Measurements from ENCODE around the gene BUB3. TPM values are rescaled to one million over a fixed set of nuclear protein-coding genes. Genes with fewer than 3 reads are reported as not detected.
A peak's percentile ranks its signal among the peaks of the same experiment; 100 is the strongest.

The BUB3 gene
- total and polyA plus RNA-seq, 3 donors from 2014 or later, result 78.7 to 148 (median 96.0) TPM

- H3K4me3 ChIP-seq, result no peak overlapping the region
- no peaks in the 10 kb centered on the region for H3K36me3 ChIP-seq (ENCODE audit: low read depth, missing control alignments)
- TF ChIP-seq CTCF (IDR thresholded peaks at IDR 0.05), result no peak
- no peak for TF ChIP-seq POLR2A (IDR thresholded peaks at IDR 0.05)
- no peaks in the 10 kb centered on the region for H3K9me3 ChIP-seq
- 73% methylated on average over 5 of the region's 5 CpGs for WGBS, 2 donors
- no peak overlapping the region for H3K27ac ChIP-seq
- H3K4me1 ChIP-seq, result no peaks in the 10 kb centered on the region
- DNase-seq, result no peak
- intact Hi-C loops (cut with DNase I; ENCODE audit: low total_unique reads), result no loop called here
- no peaks in the 10 kb centered on the region for H3K27me3 ChIP-seq
Observed at GRCh38 chr10:123126246-123126645, 28.0 kb upstream of the BUB3 start.

- peaks cover 4% of the 10 kb centered on the region for H3K27me3 ChIP-seq
- no peaks in the 10 kb centered on the region for H3K9me3 ChIP-seq
Observed at GRCh38 chr10:123129618-123130271, 24.5 kb upstream of the BUB3 start.

GRCh38 chr10:123132576-123133477 lies 21.4 kb upstream of the BUB3 start:
- H3K9me3 ChIP-seq, result no peaks in the 10 kb centered on the region
- H3K36me3 ChIP-seq (ENCODE audit: low read depth, missing control alignments), result no peaks in the 10 kb centered on the region
- peaks cover 4% of the 10 kb centered on the region for H3K27me3 ChIP-seq
- no peak overlapping the region for H3K27ac ChIP-seq
- no peak overlapping the region for H3K4me3 ChIP-seq
- H3K4me1 ChIP-seq, result peaks cover 12% of the 10 kb centered on the region
- intact Hi-C loops (cut with DNase I; ENCODE audit: low total_unique reads), result no loop called here
- DNase-seq, result peak; percentile 93
- 1 to 5% methylated on average over 29 to 48 of the region's 48 CpGs for WGBS, 2 donors
- TF ChIP-seq CTCF (IDR thresholded peaks at IDR 0.05), result peak; percentile 71 to 93 (median 84)
- no peak for TF ChIP-seq POLR2A (IDR thresholded peaks at IDR 0.05)

More at GRCh38 chr10:123129618-123130271, 24.5 kb upstream of the BUB3 start:
- Histone ChIP-seq H3K27ac (no peak overlapping the region), H3K36me3 (ENCODE audit: low read depth, missing control alignments) (no peaks in the 10 kb centered on the region), H3K4me3 (no peak overlapping the region), H3K4me1 (peaks cover 3% of the 10 kb centered on the region)
- no peak for DNase-seq
- WGBS, 2 donors, result 79 to 91% methylated on average over 4 of the region's 4 CpGs
- intact Hi-C loops (cut with DNase I; ENCODE audit: low total_unique reads), result no loop called here
- TF ChIP-seq POLR2A (IDR thresholded peaks at IDR 0.05), result no peak

- no peak overlapping the region for H3K27ac ChIP-seq
- no peak overlapping the region for H3K4me3 ChIP-seq
- TF ChIP-seq CTCF (IDR thresholded peaks at IDR 0.05), result no peak
- no peak for TF ChIP-seq POLR2A (IDR thresholded peaks at IDR 0.05)
- peaks cover 4% of the 10 kb centered on the region for H3K27me3 ChIP-seq
- intact Hi-C loops (cut with DNase I; ENCODE audit: low total_unique reads), result no loop called here
- H3K4me1 ChIP-seq, result peaks cover 12% of the 10 kb centered on the region
- no peaks in the 10 kb centered on the region for H3K36me3 ChIP-seq (ENCODE audit: low read depth, missing control alignments)
- H3K9me3 ChIP-seq, result no peaks in the 10 kb centered on the region
- 5 to 6% methylated on average over 22 to 40 of the region's 40 CpGs for WGBS, 2 donors
- no peak for DNase-seq
Observed at GRCh38 chr10:123133541-123134342, 20.5 kb upstream of the BUB3 start.

Measured in testis (tissue), 3 donors.